Kidney (tissue), 14 donors: ENCODE results near the gene PIK3R1. TPM values are rescaled to one million over a fixed set of nuclear protein-coding genes. Genes with fewer than 3 reads are reported as not detected.

ENCODE experiments used
- DNase-seq, 5 donors: peaks; one replicate each; pipeline ENCODE4 v3.0.0-alpha.2; 2013 to 2020
- FAIRE-seq: peaks from 2 replicates; lab custom pipeline; 2012; peaks lifted over from hg19 to GRCh38; lab: Jason Lieb, UNC
- H3K27ac ChIP-seq, 2 donors: one replicate each; pipeline ENCODE4 v1.7.0; 2013; ENCODE audit warnings: low read depth in 2 of 2, low read length in 2 of 2, inconsistent platforms in 1 of 2
- H3K27me3 ChIP-seq: one replicate; pipeline ENCODE4 v1.7.1; 2013; ENCODE audit warnings: low read length, inconsistent platforms; ENCODE audit not compliant: control insufficient read depth, insufficient read depth
- H3K36me3 ChIP-seq, 3 donors: one replicate each; pipeline versions ENCODE4 v1.7.0 to v1.7.1; 2013; ENCODE audit warnings: low read length in 3 of 3, control low read depth in 1 of 3, inconsistent platforms in 1 of 3; ENCODE audit not compliant: insufficient read depth in 3 of 3, control insufficient read depth in 2 of 3
- H3K4me1 ChIP-seq, 3 donors: one replicate each; pipeline versions ENCODE4 v1.7.0 to v1.7.1; 2013; ENCODE audit warnings: low read length in 3 of 3, inconsistent platforms in 1 of 3, low read depth in 1 of 3; ENCODE audit not compliant: control insufficient read depth in 2 of 3, insufficient read depth in 2 of 3
- H3K4me3 ChIP-seq, 3 donors: one replicate each; pipeline versions ENCODE4 v1.7.0 to v1.8.1; 2013; ENCODE audit warnings: low read length in 3 of 3, control low read depth in 1 of 3, inconsistent platforms in 1 of 3
- H3K9ac ChIP-seq, 3 donors: one replicate each; pipeline versions ENCODE4 v1.7.0 to v1.7.1; 2013; ENCODE audit warnings: low read length in 3 of 3, control low read depth in 1 of 3, inconsistent platforms in 1 of 3
- H3K9me3 ChIP-seq, 3 donors: one replicate each; pipeline versions ENCODE4 v1.7.0 to v1.7.1; 2013; ENCODE audit warnings: low read length in 3 of 3, control low read depth in 1 of 3, inconsistent platforms in 1 of 3; ENCODE audit not compliant: control insufficient read depth in 2 of 3, insufficient read depth in 1 of 3
- CTCF ChIP-seq: IDR thresholded peaks from 3 replicates; pipeline ENCODE4 v1.5.1; 2012; ENCODE audit warnings: mild to moderate bottlenecking, moderate library complexity, borderline replicate concordance; ENCODE audit not compliant: insufficient read depth; ENCODE audit errors: extremely low read depth
- intact Hi-C: fragments of 100-400 bp; cut with DNase I; formaldehyde crosslinking; loops from one replicate; pipeline ENCODE4 v1.11.1; 2022
- polyA plus RNA-seq: library from polyadenylated mRNA; stranded (reverse); fragments of 350-450 nt; fragmentation: Illumina TruSeq; extraction: RNeasy Lipid Tissue Mini Kit (QIAGEN cat#74804); gene quantifications from one replicate; pipeline ENCODE4 v1.2.3, GENCODE V29; 2014; ENCODE audit warnings: low read depth, low replicate concordance; ENCODE audit not compliant: insufficient read depth
- total RNA-seq: library from RNA; stranded (reverse); fragmentation: NEBNext Ultra II Directional; extraction: Animal tissue kit (Norgen Biotek cat#: 25700); gene quantifications from one replicate; pipeline ENCODE4 v1.2.1, GENCODE V29; 2021
- donor health status: control.
- donor health status: control.
- donor health status: control.
- donor health status: control.
- donor health status: control.
- donor health status: DM: yes; HTN: yes; CAD: no.
- donor health status: Normal renal cell carcinoma (clear cell type).

The PIK3R1 gene
- total and polyA plus RNA-seq, 2 donors from 2014 or later, result 26.6 to 138 TPM

- H3K9me3 ChIP-seq, result no peaks in the 10 kb centered on the region
- H3K4me3 ChIP-seq, result no peak overlapping the region
- TF ChIP-seq CTCF, result peak; percentile 79
- no peaks in the 10 kb centered on the region for H3K36me3 ChIP-seq
- H3K4me1 ChIP-seq, result peaks cover 17 to 41% (median 19%) of the 10 kb centered on the region in 3 donors
- H3K9ac ChIP-seq, result no peak overlapping the region
- intact Hi-C loops, result no loop called here
- no peak overlapping the region for H3K27ac ChIP-seq
- DNase-seq (peak in 4 of 5 donors; percentile 61 to 85 (median 74)), FAIRE-seq (no peak)
- no peaks in the 10 kb centered on the region for H3K27me3 ChIP-seq
Measured at GRCh38 chr5:68252673-68253623, 37.4 kb downstream of the PIK3R1 start.

GRCh38 chr5:68253624-68254585 lies 38.3 kb downstream of the PIK3R1 start:
- Histone ChIP-seq H3K36me3 (no peaks in the 10 kb centered on the region), H3K4me3 (no peak overlapping the region), H3K9me3 (no peaks in the 10 kb centered on the region), H3K9ac (no peak overlapping the region), H3K27ac (no peak overlapping the region), H3K4me1 (peaks cover 17 to 43% (median 19%) of the 10 kb centered on the region in 3 donors), H3K27me3 (no peaks in the 10 kb centered on the region)
- DNase-seq (no peak), FAIRE-seq (no peak)
- no peak for TF ChIP-seq CTCF
- intact Hi-C loops, result no loop called here

- TF ChIP-seq CTCF, result no peak
- Histone ChIP-seq H3K27ac (no peak overlapping the region), H3K9me3 (no peaks in the 10 kb centered on the region), H3K4me3 (no peak overlapping the region), H3K27me3 (no peaks in the 10 kb centered on the region), H3K9ac (no peak overlapping the region), H3K4me1 (peaks cover 17 to 40% (median 19%) of the 10 kb centered on the region in 3 donors), H3K36me3 (no peaks in the 10 kb centered on the region)
- FAIRE-seq (no peak), DNase-seq (no peak)
- intact Hi-C loops, result no loop called here
Measured at GRCh38 chr5:68254810-68255209, 39.3 kb downstream of the PIK3R1 start.
